BLaER1 treated with 17β-estradiol and CSF1 and Interleukin-3, amounts not matched to agents 10 nM and 100 nM (cell line): ENCODE results near the gene MBNL3.

Source experiments
- H3K27ac ChIP-seq, 11 experiments: shearing (Covaris generic); formaldehyde crosslinking; 2 replicates each; pipeline ENCODE4 v1.8.1; 2022
- H3K27me3 ChIP-seq, 11 experiments: shearing (Covaris generic); formaldehyde crosslinking; 2 replicates each; pipeline ENCODE4 v1.8.1; 2022
- H3K36me3 ChIP-seq, 11 experiments: shearing (Covaris generic); formaldehyde crosslinking; 2 replicates each; pipeline ENCODE4 v1.8.1; 2022
- H3K4me1 ChIP-seq, 10 experiments: shearing (Covaris generic); formaldehyde crosslinking; 2 replicates each; pipeline ENCODE4 v1.8.1; 2022
- H3K4me2 ChIP-seq, 11 experiments: shearing (Covaris generic); formaldehyde crosslinking; 2 replicates each; pipeline ENCODE4 v1.8.1; 2022
- H3K4me3 ChIP-seq, 10 experiments: shearing (Covaris generic); formaldehyde crosslinking; 2 replicates each; pipeline ENCODE4 v1.8.1; 2022
- H3K9ac ChIP-seq, 11 experiments: shearing (Covaris generic); formaldehyde crosslinking; 2 replicates each; pipeline ENCODE4 v1.8.1; 2022
- H3K9me3 ChIP-seq, 11 experiments: shearing (Covaris generic); formaldehyde crosslinking; replicated peaks in 1 of 11; 2 replicates each; pipeline ENCODE4 v1.8.1; 2022
- H4K20me1 ChIP-seq, 11 experiments: shearing (Covaris generic); formaldehyde crosslinking; 2 replicates each; pipeline ENCODE4 v1.8.1; 2022
- Cebpa-rat ChIP-seq, 11 experiments: shearing (Covaris generic); IDR thresholded peaks; 2 replicates each; pipeline ENCODE4 v1.8.1; 2022

MBNL3 gene

GRCh38 chrX:132369617-132370326, 119.1 kb downstream of the MBNL3 start:
- Histone ChIP-seq H4K20me1 (peaks cover 0 to 9% (median 0%) of the 10 kb centered on the region in 11 experiments; a peak in 5 of 22 replicates), H3K36me3 (peaks cover 0 to 7% (median 0%) of the 10 kb centered on the region in 11 experiments; a peak in 2 of 22 replicates), H3K4me3 (no peak overlapping the region), H3K9ac (no peak overlapping the region), H3K27ac (no peak overlapping the region), H3K4me2 (no peak overlapping the region), H3K27me3 (peaks cover 88 to 100% (median 97%) of the 10 kb centered on the region in 11 experiments), H3K9me3 (no peaks in the 10 kb centered on the region), H3K4me1 (no peaks in the 10 kb centered on the region)
- no peak for TF ChIP-seq Cebpa-rat (IDR thresholded peaks at IDR 0.05)

DNA sequence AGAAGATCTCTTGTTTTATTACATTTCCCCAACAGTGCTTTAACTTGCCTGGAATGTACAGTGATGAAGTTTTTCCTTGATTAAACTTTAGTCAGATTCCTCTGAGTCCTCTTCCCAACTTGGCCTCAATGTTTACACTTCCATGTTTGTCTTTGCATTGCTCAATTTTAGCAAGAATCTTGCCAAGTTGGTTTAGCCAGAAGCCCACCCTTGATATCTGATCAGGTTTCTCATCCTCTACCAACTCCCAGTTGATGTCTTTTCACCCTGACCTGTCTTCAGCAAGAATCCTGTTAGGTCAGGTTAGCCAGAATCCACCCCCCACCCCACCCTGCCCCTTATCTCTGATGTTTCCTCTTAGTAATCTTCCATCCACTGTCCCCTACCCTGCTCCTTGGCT, 120.9 kb downstream of the MBNL3 start:
- H3K9me3 ChIP-seq: no peaks in the 10 kb centered on the region; a peak in 2 of 22 replicates
- no peak overlapping the region for H3K27ac ChIP-seq
- H4K20me1 ChIP-seq: peaks cover 0 to 9% (median 0%) of the 10 kb centered on the region in 11 experiments; a peak in 5 of 22 replicates
- H3K36me3 ChIP-seq: peaks cover 0 to 3% (median 0%) of the 10 kb centered on the region in 11 experiments; a peak in 1 of 22 replicates
- H3K27me3 ChIP-seq: peaks cover 88 to 100% (median 97%) of the 10 kb centered on the region in 11 experiments
- no peak overlapping the region for H3K9ac ChIP-seq
- no peak for TF ChIP-seq Cebpa-rat (IDR thresholded peaks at IDR 0.05)
- no peak overlapping the region for H3K4me3 ChIP-seq
- no peaks in the 10 kb centered on the region for H3K4me1 ChIP-seq
- H3K4me2 ChIP-seq: no peak overlapping the region

DNA sequence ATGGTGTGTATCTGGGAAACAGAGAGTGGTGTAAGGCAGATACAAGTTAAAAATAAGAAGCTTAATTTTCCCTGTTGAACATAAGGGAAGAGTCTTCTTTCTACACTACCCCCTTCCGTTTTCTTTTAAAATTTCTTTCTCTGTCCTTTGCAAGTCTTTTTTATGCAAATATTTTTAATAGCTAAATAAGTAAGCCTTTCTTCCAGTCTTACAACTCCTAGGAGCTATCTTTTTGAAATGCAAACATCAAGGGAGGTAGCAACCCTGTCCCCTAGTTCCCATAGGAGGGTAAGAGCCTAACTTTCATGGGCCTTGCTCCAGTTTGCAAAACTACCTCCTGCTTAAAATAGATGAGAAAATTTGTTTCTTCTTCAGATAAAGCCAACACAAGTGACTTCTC, 121.5 kb downstream of the MBNL3 start:
- no peaks in the 10 kb centered on the region; a peak in 3 of 22 replicates for H3K9me3 ChIP-seq
- H3K4me2 ChIP-seq: no peak overlapping the region
- H3K27me3 ChIP-seq: peaks cover 88 to 100% (median 97%) of the 10 kb centered on the region in 11 experiments
- peaks cover 0 to 9% (median 0%) of the 10 kb centered on the region in 11 experiments; a peak in 5 of 22 replicates for H4K20me1 ChIP-seq
- H3K4me3 ChIP-seq: no peak overlapping the region
- no peaks in the 10 kb centered on the region for H3K4me1 ChIP-seq
- no peak overlapping the region for H3K27ac ChIP-seq
- no peaks in the 10 kb centered on the region for H3K36me3 ChIP-seq
- no peak overlapping the region for H3K9ac ChIP-seq
- TF ChIP-seq Cebpa-rat (IDR thresholded peaks at IDR 0.05): no peak

DNA sequence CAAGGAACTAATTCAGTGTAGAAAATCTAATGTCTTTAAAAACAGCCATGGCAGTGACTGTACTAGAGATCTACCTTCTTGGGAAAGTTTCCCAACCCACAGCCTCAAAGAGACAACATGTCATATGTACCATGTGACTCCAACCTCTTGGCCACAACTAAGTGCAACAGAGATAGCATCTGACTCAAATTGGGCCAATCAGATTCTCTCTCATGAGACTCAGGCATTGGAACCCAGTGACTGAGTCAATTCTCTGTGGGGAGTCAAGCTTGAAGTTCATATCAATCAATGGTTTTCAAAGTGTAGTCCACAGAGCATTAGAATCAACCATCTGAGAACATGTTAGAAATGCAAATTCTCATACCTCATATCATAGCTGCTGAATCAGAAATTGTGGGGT, 123.3 kb downstream of the MBNL3 start:
- Histone ChIP-seq H3K27me3 (peaks cover 93 to 100% (median 100%) of the 10 kb centered on the region in 11 experiments), H3K4me3 (no peak overlapping the region), H3K4me1 (no peaks in the 10 kb centered on the region), H3K36me3 (no peaks in the 10 kb centered on the region), H3K27ac (no peak overlapping the region), H3K9ac (no peak overlapping the region), H3K4me2 (no peak overlapping the region), H4K20me1 (peaks cover 0 to 9% (median 0%) of the 10 kb centered on the region in 11 experiments; a peak in 5 of 22 replicates), H3K9me3 (no peaks in the 10 kb centered on the region; a peak in 3 of 22 replicates)
- no peak for TF ChIP-seq Cebpa-rat (IDR thresholded peaks at IDR 0.05)

GRCh38 chrX:132364313-132364712, 124.5 kb downstream of the MBNL3 start:
- no peak for TF ChIP-seq Cebpa-rat (IDR thresholded peaks at IDR 0.05)
- Histone ChIP-seq H3K4me1 (no peaks in the 10 kb centered on the region), H3K9ac (no peak overlapping the region), H3K27me3 (peaks cover 93 to 100% (median 100%) of the 10 kb centered on the region in 11 experiments), H4K20me1 (peaks cover 0 to 6% (median 0%) of the 10 kb centered on the region in 11 experiments; a peak in 3 of 22 replicates), H3K4me3 (no peak overlapping the region), H3K4me2 (no peak overlapping the region), H3K36me3 (no peaks in the 10 kb centered on the region), H3K27ac (no peak overlapping the region), H3K9me3 (no peaks in the 10 kb centered on the region; a peak in 3 of 22 replicates)

GRCh38 chrX:132353430-132353829, 135.4 kb downstream of the MBNL3 start:
- no peak for TF ChIP-seq Cebpa-rat (IDR thresholded peaks at IDR 0.05)
- Histone ChIP-seq H3K4me1 (no peaks in the 10 kb centered on the region), H3K36me3 (no peaks in the 10 kb centered on the region), H3K4me3 (no peak overlapping the region), H3K4me2 (no peak overlapping the region), H3K27me3 (peaks cover 80 to 100% (median 87%) of the 10 kb centered on the region in 11 experiments), H3K27ac (no peak overlapping the region), H4K20me1 (no peaks in the 10 kb centered on the region; a peak in 2 of 22 replicates), H3K9ac (no peak overlapping the region), H3K9me3 (peaks cover 0 to 8% (median 0%) of the 10 kb centered on the region in 11 experiments; a peak in 2 of 22 replicates)

- peaks cover 66 to 90% (median 87%) of the 10 kb centered on the region in 11 experiments for H3K27me3 ChIP-seq
- no peak for TF ChIP-seq Cebpa-rat (IDR thresholded peaks at IDR 0.05)
- H3K4me3 ChIP-seq: no peak overlapping the region
- H4K20me1 ChIP-seq: no peaks in the 10 kb centered on the region
- no peak overlapping the region for H3K27ac ChIP-seq
- peaks cover 0 to 10% (median 0%) of the 10 kb centered on the region in 11 experiments; a peak in 3 of 22 replicates for H3K9me3 ChIP-seq
- no peak overlapping the region for H3K4me2 ChIP-seq
- no peaks in the 10 kb centered on the region for H3K4me1 ChIP-seq
- no peak overlapping the region for H3K9ac ChIP-seq
- H3K36me3 ChIP-seq: no peaks in the 10 kb centered on the region
These were observed 152.7 kb downstream of the MBNL3 start for GRCh38 chrX:132336172-132336571.

GRCh38 chrX:132333351-132333750, 155.5 kb downstream of the MBNL3 start:
- peaks cover 87 to 100% (median 98%) of the 10 kb centered on the region in 11 experiments for H3K27me3 ChIP-seq
- H3K36me3 ChIP-seq: no peaks in the 10 kb centered on the region
- no peaks in the 10 kb centered on the region for H3K4me1 ChIP-seq
- no peak for TF ChIP-seq Cebpa-rat (IDR thresholded peaks at IDR 0.05)
- H3K9ac ChIP-seq: no peak overlapping the region
- H3K4me2 ChIP-seq: no peak overlapping the region
- no peak overlapping the region for H3K27ac ChIP-seq
- no peak overlapping the region for H3K4me3 ChIP-seq
- H3K9me3 ChIP-seq: peaks cover 0 to 22% (median 3%) of the 10 kb centered on the region in 11 experiments; a peak in 8 of 22 replicates
- no peaks in the 10 kb centered on the region for H4K20me1 ChIP-seq

- no peaks in the 10 kb centered on the region for H3K36me3 ChIP-seq
- H3K9ac ChIP-seq: no peak overlapping the region
- no peaks in the 10 kb centered on the region for H4K20me1 ChIP-seq
- H3K9me3 ChIP-seq: peaks cover 0 to 37% (median 7%) of the 10 kb centered on the region in 11 experiments; a peak in 10 of 22 replicates
- no peak overlapping the region for H3K4me3 ChIP-seq
- H3K4me1 ChIP-seq: no peaks in the 10 kb centered on the region
- TF ChIP-seq Cebpa-rat (IDR thresholded peaks at IDR 0.05): no peak
- no peak overlapping the region for H3K4me2 ChIP-seq
- no peak overlapping the region for H3K27ac ChIP-seq
- peaks cover 74 to 90% (median 85%) of the 10 kb centered on the region in 11 experiments for H3K27me3 ChIP-seq
These were observed 157.3 kb downstream of the MBNL3 start for GRCh38 chrX:132331532-132331931.
